Hair follicular keratinocyte (primary cell): ENCODE data around the gene FLYWCH1. TPM values are rescaled to one million over a fixed set of nuclear protein-coding genes. Genes with fewer than 3 reads are reported as not detected.

Experiments
- total RNA-seq: library from RNA; depleted of rRNA; stranded (reverse); fragments of >200 nt; gene quantifications from 2 replicates; pipeline ENCODE4 v1.2.3, GENCODE V29; 2015

Gene FLYWCH1, protein sequence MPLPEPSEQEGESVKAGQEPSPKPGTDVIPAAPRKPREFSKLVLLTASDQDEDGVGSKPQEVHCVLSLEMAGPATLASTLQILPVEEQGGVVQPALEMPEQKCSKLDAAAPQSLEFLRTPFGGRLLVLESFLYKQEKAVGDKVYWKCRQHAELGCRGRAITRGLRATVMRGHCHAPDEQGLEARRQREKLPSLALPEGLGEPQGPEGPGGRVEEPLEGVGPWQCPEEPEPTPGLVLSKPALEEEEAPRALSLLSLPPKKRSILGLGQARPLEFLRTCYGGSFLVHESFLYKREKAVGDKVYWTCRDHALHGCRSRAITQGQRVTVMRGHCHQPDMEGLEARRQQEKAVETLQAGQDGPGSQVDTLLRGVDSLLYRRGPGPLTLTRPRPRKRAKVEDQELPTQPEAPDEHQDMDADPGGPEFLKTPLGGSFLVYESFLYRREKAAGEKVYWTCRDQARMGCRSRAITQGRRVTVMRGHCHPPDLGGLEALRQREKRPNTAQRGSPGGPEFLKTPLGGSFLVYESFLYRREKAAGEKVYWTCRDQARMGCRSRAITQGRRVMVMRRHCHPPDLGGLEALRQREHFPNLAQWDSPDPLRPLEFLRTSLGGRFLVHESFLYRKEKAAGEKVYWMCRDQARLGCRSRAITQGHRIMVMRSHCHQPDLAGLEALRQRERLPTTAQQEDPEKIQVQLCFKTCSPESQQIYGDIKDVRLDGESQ
- total RNA-seq, result 47.7 and 65.2 TPM in 2 replicates

DNA sequence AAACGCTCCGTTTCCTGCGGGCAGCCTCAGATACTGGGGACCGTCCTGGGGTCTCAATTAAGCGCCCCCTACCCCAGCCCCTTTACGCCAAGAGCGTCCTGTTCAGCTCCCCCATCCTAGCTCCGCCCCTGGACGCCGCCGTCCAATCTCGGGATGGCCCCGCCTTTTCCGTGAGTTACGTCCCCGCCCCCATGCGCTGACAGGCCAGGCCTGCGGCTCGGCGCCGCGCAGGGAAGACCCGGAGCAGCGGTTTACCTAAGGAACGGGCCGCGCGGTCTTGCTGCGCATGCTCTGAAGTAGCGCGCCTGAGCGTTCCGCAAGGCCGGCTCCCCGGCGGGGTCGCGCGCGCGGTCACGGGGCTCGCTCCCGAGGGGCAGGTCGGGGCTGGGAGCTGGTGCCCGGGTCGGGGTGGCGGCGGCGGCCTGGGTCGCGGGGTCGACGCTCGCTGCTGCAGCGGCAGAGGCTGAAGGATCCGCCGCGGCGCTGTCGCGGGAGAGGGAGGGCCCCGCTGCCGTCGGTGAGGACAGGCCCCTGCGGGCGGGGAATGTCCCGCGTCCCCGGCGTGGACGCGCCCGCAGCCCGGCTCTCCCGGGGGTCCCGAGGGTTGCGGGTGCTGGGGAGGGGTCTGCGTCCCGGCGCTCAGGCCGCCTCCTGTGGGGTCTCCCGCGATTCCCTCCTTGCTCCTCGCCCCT, at the start of gene FLYWCH1:
FLYWCH1 (plus strand) TSS at position 294 of the 692 bp plus-strand sequence. CDS start 17,755 bp downstream, outside the sequence.

GRCh38 chr16:2882650-2883457, 28.9 kb upstream of the FLYWCH1 start, which contains the start of gene FLYWCH2:
FLYWCH2 (plus strand) TSS chr16:2883215; CDS start chr16:2896450, 13,235 bp downstream.

DNA sequence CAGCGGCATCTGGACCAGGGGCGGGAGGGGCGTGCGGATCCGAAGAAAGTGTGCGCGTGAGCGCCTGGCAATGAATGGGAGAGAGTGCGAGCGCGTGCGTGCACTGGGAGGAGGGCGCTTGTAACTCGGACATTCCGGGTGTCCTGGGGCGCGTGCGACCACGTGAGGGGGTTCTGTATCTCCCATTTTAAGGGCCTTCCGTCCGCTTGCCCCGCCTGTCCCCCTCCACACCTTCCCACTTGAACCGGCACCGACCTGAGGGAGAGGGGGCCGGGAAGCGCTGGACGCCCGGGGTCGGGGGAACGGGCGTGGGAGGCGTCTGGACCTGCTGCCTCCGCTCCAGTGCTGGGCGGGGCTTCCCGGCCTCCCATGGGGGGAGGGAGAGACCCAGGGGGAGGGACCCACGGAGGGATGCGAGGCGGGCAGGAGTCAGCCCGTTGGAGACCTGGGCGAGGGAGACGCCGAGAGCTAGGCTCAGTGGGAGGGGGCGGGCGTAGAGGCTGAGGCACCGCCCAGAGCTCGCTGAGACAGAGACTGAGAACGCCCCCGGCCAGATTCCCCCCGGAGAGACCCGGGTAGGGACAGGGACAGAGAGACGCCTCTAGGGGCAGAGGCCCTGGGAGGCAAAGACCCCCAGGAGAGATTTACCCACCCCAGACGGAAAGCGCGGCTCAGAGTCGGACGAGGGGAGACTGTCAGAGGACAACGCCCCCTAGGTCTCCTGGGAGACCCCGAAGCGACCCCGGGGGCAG, 52.2 kb downstream of the FLYWCH1 start, which contains the start of gene KREMEN2:
KREMEN2 (plus strand) TSS at position 553 of the 752 bp plus-strand sequence. CDS start 246 bp downstream, outside the sequence.

GRCh38 chr16:2968738-2969544, 57.2 kb downstream of the FLYWCH1 start, which contains the start of gene PAQR4:
PAQR4 (plus strand) TSS chr16:2969348; CDS start chr16:2969675, 327 bp downstream.

DNA sequence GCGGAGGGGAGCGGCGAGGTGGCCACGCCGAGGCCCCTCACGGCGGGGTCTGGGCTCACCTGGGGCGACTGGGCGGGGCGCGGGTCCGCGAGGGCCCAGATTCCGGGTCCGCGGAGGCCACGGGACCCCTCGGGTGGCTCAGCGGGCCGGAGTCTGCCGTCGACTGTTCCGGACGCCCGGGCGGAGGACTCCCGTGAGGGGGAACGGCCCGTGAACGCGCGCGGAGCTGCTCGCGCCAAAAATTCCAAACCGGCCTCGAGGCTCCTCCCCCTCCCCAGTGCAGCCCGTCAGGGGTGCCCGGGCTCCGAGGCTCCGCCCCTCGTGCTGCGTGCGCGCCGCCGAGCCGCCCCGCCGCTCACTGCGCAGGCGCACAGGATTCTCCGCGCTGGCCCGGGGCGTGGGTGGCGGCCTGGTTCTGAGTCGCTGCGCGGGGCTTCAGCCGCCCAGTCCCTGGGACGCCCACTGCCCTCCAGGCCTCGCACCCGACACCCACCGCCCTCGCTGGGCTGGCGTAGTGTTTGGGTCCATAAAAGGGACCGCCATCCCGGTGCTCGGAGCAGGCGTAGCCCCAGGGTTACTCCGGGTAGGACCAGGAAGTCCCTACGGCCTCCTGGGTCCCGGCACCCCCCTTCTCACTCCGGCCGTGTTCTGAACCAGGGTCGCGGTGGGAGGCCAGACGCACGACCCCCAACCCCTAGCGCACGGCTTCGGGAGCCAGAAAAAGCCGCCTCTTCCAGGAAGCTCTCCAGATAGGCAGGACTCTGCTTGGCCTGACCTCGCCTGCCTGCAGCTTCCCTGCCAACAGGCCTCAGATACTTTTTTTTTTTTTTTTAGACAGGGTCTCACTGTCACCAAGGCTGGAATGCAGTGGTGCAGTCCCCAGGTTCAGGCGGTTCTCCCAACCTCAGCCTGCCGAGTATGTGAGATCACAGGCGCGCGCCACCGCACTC, 68.8 kb downstream of the FLYWCH1 start, which contains the start of gene PKMYT1:
PKMYT1 (minus strand) TSS at position 220 of the 950 bp plus-strand sequence. CDS start 789 bp downstream, outside the sequence.

Other genes starting within 250 kb of the FLYWCH1 start
- 36.6 and 37.4 TPM in 2 replicates for gene KCTD5, start 229.4 kb upstream of the FLYWCH1 start, total RNA-seq
- gene PRSS27, start 191.7 kb upstream of the FLYWCH1 start, total RNA-seq, result 0.31 and 0.76 TPM in 2 replicates
- gene SRRM2, start 159.3 kb upstream of the FLYWCH1 start, total RNA-seq, result 45.6 and 60.4 TPM in 2 replicates
- gene ELOB, start 134.7 kb upstream of the FLYWCH1 start, total RNA-seq, result 292 and 386 TPM in 2 replicates
- gene PRSS33, start 124.4 kb upstream of the FLYWCH1 start, total RNA-seq, result not detected in 2 replicates
- gene PRSS41, start 113.5 kb upstream of the FLYWCH1 start, total RNA-seq, result not detected in 2 replicates
- 0.80 and 3.8 TPM in 2 replicates for gene PRSS21, start 94.7 kb upstream of the FLYWCH1 start, total RNA-seq
- 0.23 and 0.31 TPM in 2 replicates for gene ZG16B, start 81.6 kb upstream of the FLYWCH1 start, total RNA-seq
- gene PRSS22, start 53.8 kb upstream of the FLYWCH1 start, total RNA-seq, result 0.34 and 2.8 TPM in 2 replicates
- 50.9 and 55.1 TPM in 2 replicates for gene FLYWCH2, start 28.7 kb upstream of the FLYWCH1 start, total RNA-seq
- gene KREMEN2, start 52.3 kb downstream of the FLYWCH1 start, total RNA-seq, result 11.7 and 22.4 TPM in 2 replicates
- gene PAQR4, start 57.4 kb downstream of the FLYWCH1 start, total RNA-seq, result 34.4 and 38.0 TPM in 2 replicates
- 20.1 and 86.7 TPM in 2 replicates for gene PKMYT1, start 68.5 kb downstream of the FLYWCH1 start, total RNA-seq
- gene CLDN9, start 101.0 kb downstream of the FLYWCH1 start, total RNA-seq, result not detected in 2 replicates
- 0.08 TPM in 1 of 2 replicates, not detected in the other for gene CLDN6, start 106.3 kb downstream of the FLYWCH1 start, total RNA-seq
- 522 and 714 TPM in 2 replicates for gene TNFRSF12A, start 108.4 kb downstream of the FLYWCH1 start, total RNA-seq
- gene HCFC1R1, start 112.0 kb downstream of the FLYWCH1 start, total RNA-seq, result 26.4 and 29.2 TPM in 2 replicates
- 22.3 and 33.0 TPM in 2 replicates for gene THOC6, start 112.1 kb downstream of the FLYWCH1 start, total RNA-seq
- gene BICDL2, start 125.0 kb downstream of the FLYWCH1 start, total RNA-seq, result 0.23 and 0.78 TPM in 2 replicates
- gene MMP25, start 134.6 kb downstream of the FLYWCH1 start, total RNA-seq, result 0.04 and 0.31 TPM in 2 replicates
- gene IL32, start 153.7 kb downstream of the FLYWCH1 start, total RNA-seq, result 6.5 and 25.3 TPM in 2 replicates
- not detected in 2 replicates for gene ZSCAN10, start 187.4 kb downstream of the FLYWCH1 start, total RNA-seq
- 22.3 and 22.7 TPM in 2 replicates for gene ZNF205, start 200.7 kb downstream of the FLYWCH1 start, total RNA-seq
- 4.4 and 5.8 TPM in 2 replicates for gene ZNF213, start 223.1 kb downstream of the FLYWCH1 start, total RNA-seq